ENCODE results near the gene LRPAP1.

Gene LRPAP1

GRCh38 chr4:3525532-3526430 lies 6.4 kb downstream of the LRPAP1 start:
- ChIA-PET POLR2A (no interaction called here), CTCF (interaction anchor here (0.6 to 1.1 kb wide), 2 partner anchors 11 to 649 kb away, joined by 3 read pairs; no protein-coding TSS in a partner anchor)
- Histone ChIP-seq H3K27me3 (replicated peaks in 2 of 5; ENCODE audit: control insufficient read depth in 4 of 5, insufficient read depth in 5 of 5, low read length in 4 of 5) (no peaks in the 10 kb centered on the region), H3K9me3 (ENCODE audit: control extremely low read depth in 1 of 5, control insufficient read depth in 4 of 5, insufficient read depth in 2 of 5, low read depth in 1 of 5, low read length in 4 of 5) (no peaks in the 10 kb centered on the region), H3K27ac (ENCODE audit: insufficient read depth in 1 of 2, low read depth in 1 of 2, low read length in 2 of 2, poor library complexity in 1 of 2, severe bottlenecking in 2 of 2) (no peak overlapping the region), H3K4me1 (ENCODE audit: control extremely low read depth in 1 of 4, control insufficient read depth in 4 of 4, insufficient read depth in 4 of 4, low read length in 3 of 4) (peaks cover 0 to 20% (median 5%) of the 10 kb centered on the region in 4 experiments), H3K4me3 (ENCODE audit: control insufficient read depth in 1 of 7, extremely low read depth in 1 of 7, insufficient read depth in 4 of 7, low read depth in 2 of 7, low read length in 6 of 7) (no peak overlapping the region), H3K36me3 (ENCODE audit: control insufficient read depth in 4 of 4, insufficient read depth in 4 of 4, low read length in 3 of 4) (peaks cover 6 to 78% (median 46%) of the 10 kb centered on the region in 4 experiments)
- DNase-seq, result no peak
- WGBS (ENCODE audit: insufficient coverage), result over 99% methylated on average over 21 of the region's 33 CpGs

GRCh38 chr4:3524920-3525319 lies 7.3 kb downstream of the LRPAP1 start:
- WGBS (ENCODE audit: insufficient coverage), result 92% methylated on average over 19 of the region's 19 CpGs
- peaks cover 0 to 11% (median 1%) of the 10 kb centered on the region in 4 experiments for H3K4me1 ChIP-seq (ENCODE audit: control extremely low read depth in 1 of 4, control insufficient read depth in 4 of 4, insufficient read depth in 4 of 4, low read length in 3 of 4)
- no peak overlapping the region for H3K4me3 ChIP-seq (ENCODE audit: control insufficient read depth in 1 of 7, extremely low read depth in 1 of 7, insufficient read depth in 4 of 7, low read depth in 2 of 7, low read length in 6 of 7)
- H3K9me3 ChIP-seq (ENCODE audit: control extremely low read depth in 1 of 5, control insufficient read depth in 4 of 5, insufficient read depth in 2 of 5, low read depth in 1 of 5, low read length in 4 of 5), result no peaks in the 10 kb centered on the region
- ChIA-PET CTCF (no interaction called here), POLR2A (no interaction called here)
- no peak overlapping the region for H3K27ac ChIP-seq (ENCODE audit: insufficient read depth in 1 of 2, low read depth in 1 of 2, low read length in 2 of 2, poor library complexity in 1 of 2, severe bottlenecking in 2 of 2)
- peaks cover 6 to 84% (median 54%) of the 10 kb centered on the region in 4 experiments for H3K36me3 ChIP-seq (ENCODE audit: control insufficient read depth in 4 of 4, insufficient read depth in 4 of 4, low read length in 3 of 4)
- no peaks in the 10 kb centered on the region for H3K27me3 ChIP-seq (replicated peaks in 2 of 5; ENCODE audit: control insufficient read depth in 4 of 5, insufficient read depth in 5 of 5, low read length in 4 of 5)
- no peak for DNase-seq

GRCh38 chr4:3524349-3524748 lies 7.9 kb downstream of the LRPAP1 start:
- WGBS (ENCODE audit: insufficient coverage), result 100% methylated on average over 6 of the region's 8 CpGs
- ChIA-PET CTCF (no interaction called here), POLR2A (interaction anchor here (0.5 kb wide), 1 partner anchor 807 kb away, joined by 3 read pairs; no protein-coding TSS in a partner anchor)
- Histone ChIP-seq H3K4me1 (ENCODE audit: control extremely low read depth in 1 of 4, control insufficient read depth in 4 of 4, insufficient read depth in 4 of 4, low read length in 3 of 4) (peaks cover 0 to 5% (median 1%) of the 10 kb centered on the region in 4 experiments), H3K27me3 (replicated peaks in 2 of 5; ENCODE audit: control insufficient read depth in 4 of 5, insufficient read depth in 5 of 5, low read length in 4 of 5) (no peaks in the 10 kb centered on the region), H3K36me3 (ENCODE audit: control insufficient read depth in 4 of 4, insufficient read depth in 4 of 4, low read length in 3 of 4) (peaks cover 6 to 84% (median 55%) of the 10 kb centered on the region in 4 experiments), H3K27ac (ENCODE audit: insufficient read depth in 1 of 2, low read depth in 1 of 2, low read length in 2 of 2, poor library complexity in 1 of 2, severe bottlenecking in 2 of 2) (no peak overlapping the region), H3K9me3 (ENCODE audit: control extremely low read depth in 1 of 5, control insufficient read depth in 4 of 5, insufficient read depth in 2 of 5, low read depth in 1 of 5, low read length in 4 of 5) (no peaks in the 10 kb centered on the region), H3K4me3 (ENCODE audit: control insufficient read depth in 1 of 7, extremely low read depth in 1 of 7, insufficient read depth in 4 of 7, low read depth in 2 of 7, low read length in 6 of 7) (no peak overlapping the region)
- DNase-seq, result no peak

- Histone ChIP-seq H3K4me1 (ENCODE audit: control extremely low read depth in 1 of 4, control insufficient read depth in 4 of 4, insufficient read depth in 4 of 4, low read length in 3 of 4) (peaks cover 0 to 3% (median 1%) of the 10 kb centered on the region in 4 experiments), H3K27me3 (replicated peaks in 2 of 5; ENCODE audit: control insufficient read depth in 4 of 5, insufficient read depth in 5 of 5, low read length in 4 of 5) (no peaks in the 10 kb centered on the region), H3K36me3 (ENCODE audit: control insufficient read depth in 4 of 4, insufficient read depth in 4 of 4, low read length in 3 of 4) (peaks cover 6 to 89% (median 56%) of the 10 kb centered on the region in 4 experiments), H3K9me3 (ENCODE audit: control extremely low read depth in 1 of 5, control insufficient read depth in 4 of 5, insufficient read depth in 2 of 5, low read depth in 1 of 5, low read length in 4 of 5) (no peaks in the 10 kb centered on the region), H3K27ac (ENCODE audit: insufficient read depth in 1 of 2, low read depth in 1 of 2, low read length in 2 of 2, poor library complexity in 1 of 2, severe bottlenecking in 2 of 2) (no peak overlapping the region), H3K4me3 (ENCODE audit: control insufficient read depth in 1 of 7, extremely low read depth in 1 of 7, insufficient read depth in 4 of 7, low read depth in 2 of 7, low read length in 6 of 7) (no peak overlapping the region)
- WGBS (ENCODE audit: insufficient coverage), result 96% methylated on average over 16 of the region's 24 CpGs
- POLR2A ChIA-PET, result interaction anchor here (0.5 kb wide), 1 partner anchor 807 kb away, joined by 3 read pairs; no protein-coding TSS in a partner anchor
- DNase-seq, result no peak
- CTCF ChIA-PET, result no interaction called here
These were observed 8.5 kb downstream of the LRPAP1 start for GRCh38 chr4:3523628-3524221.

GRCh38 chr4:3523146-3523627 lies 9.0 kb downstream of the LRPAP1 start:
- Histone ChIP-seq H3K9me3 (ENCODE audit: control extremely low read depth in 1 of 5, control insufficient read depth in 4 of 5, insufficient read depth in 2 of 5, low read depth in 1 of 5, low read length in 4 of 5) (no peaks in the 10 kb centered on the region), H3K4me3 (ENCODE audit: control insufficient read depth in 1 of 7, extremely low read depth in 1 of 7, insufficient read depth in 4 of 7, low read depth in 2 of 7, low read length in 6 of 7) (no peak overlapping the region), H3K4me1 (ENCODE audit: control extremely low read depth in 1 of 4, control insufficient read depth in 4 of 4, insufficient read depth in 4 of 4, low read length in 3 of 4) (peaks cover 0 to 3% (median 1%) of the 10 kb centered on the region in 4 experiments), H3K36me3 (ENCODE audit: control insufficient read depth in 4 of 4, insufficient read depth in 4 of 4, low read length in 3 of 4) (peaks cover 6 to 88% (median 55%) of the 10 kb centered on the region in 4 experiments), H3K27me3 (replicated peaks in 2 of 5; ENCODE audit: control insufficient read depth in 4 of 5, insufficient read depth in 5 of 5, low read length in 4 of 5) (no peaks in the 10 kb centered on the region), H3K27ac (ENCODE audit: insufficient read depth in 1 of 2, low read depth in 1 of 2, low read length in 2 of 2, poor library complexity in 1 of 2, severe bottlenecking in 2 of 2) (no peak overlapping the region)
- DNase-seq, result no peak
- CTCF ChIA-PET, result no interaction called here
- WGBS (ENCODE audit: insufficient coverage), result 86% methylated on average over 10 of the region's 10 CpGs
- POLR2A ChIA-PET, result no interaction called here

GRCh38 chr4:3522651-3523050 lies 9.6 kb downstream of the LRPAP1 start:
- no peak for DNase-seq
- CTCF ChIA-PET, result no interaction called here
- POLR2A ChIA-PET, result no interaction called here
- no peak overlapping the region for H3K27ac ChIP-seq (ENCODE audit: insufficient read depth in 1 of 2, low read depth in 1 of 2, low read length in 2 of 2, poor library complexity in 1 of 2, severe bottlenecking in 2 of 2)
- H3K27me3 ChIP-seq (replicated peaks in 2 of 5; ENCODE audit: control insufficient read depth in 4 of 5, insufficient read depth in 5 of 5, low read length in 4 of 5), result no peaks in the 10 kb centered on the region
- H3K4me1 ChIP-seq (ENCODE audit: control extremely low read depth in 1 of 4, control insufficient read depth in 4 of 4, insufficient read depth in 4 of 4, low read length in 3 of 4), result peaks cover 0 to 2% (median under 1%) of the 10 kb centered on the region in 4 experiments
- H3K36me3 ChIP-seq (ENCODE audit: control insufficient read depth in 4 of 4, insufficient read depth in 4 of 4, low read length in 3 of 4), result peaks cover 6 to 88% (median 57%) of the 10 kb centered on the region in 4 experiments
- 98% methylated on average over 11 of the region's 19 CpGs for WGBS (ENCODE audit: insufficient coverage)
- H3K9me3 ChIP-seq (ENCODE audit: control extremely low read depth in 1 of 5, control insufficient read depth in 4 of 5, insufficient read depth in 2 of 5, low read depth in 1 of 5, low read length in 4 of 5), result no peaks in the 10 kb centered on the region
- H3K4me3 ChIP-seq (ENCODE audit: control insufficient read depth in 1 of 7, extremely low read depth in 1 of 7, insufficient read depth in 4 of 7, low read depth in 2 of 7, low read length in 6 of 7), result no peak overlapping the region

GRCh38 chr4:3522326-3522640 lies 9.9 kb downstream of the LRPAP1 start:
- 100% methylated on average over 4 of the region's 15 CpGs for WGBS (ENCODE audit: insufficient coverage)
- ChIA-PET POLR2A (no interaction called here), CTCF (no interaction called here)
- Histone ChIP-seq H3K27ac (ENCODE audit: insufficient read depth in 1 of 2, low read depth in 1 of 2, low read length in 2 of 2, poor library complexity in 1 of 2, severe bottlenecking in 2 of 2) (no peak overlapping the region), H3K27me3 (replicated peaks in 2 of 5; ENCODE audit: control insufficient read depth in 4 of 5, insufficient read depth in 5 of 5, low read length in 4 of 5) (no peaks in the 10 kb centered on the region), H3K36me3 (ENCODE audit: control insufficient read depth in 4 of 4, insufficient read depth in 4 of 4, low read length in 3 of 4) (peaks cover 7 to 88% (median 59%) of the 10 kb centered on the region in 4 experiments), H3K9me3 (ENCODE audit: control extremely low read depth in 1 of 5, control insufficient read depth in 4 of 5, insufficient read depth in 2 of 5, low read depth in 1 of 5, low read length in 4 of 5) (no peaks in the 10 kb centered on the region), H3K4me1 (ENCODE audit: control extremely low read depth in 1 of 4, control insufficient read depth in 4 of 4, insufficient read depth in 4 of 4, low read length in 3 of 4) (no peaks in the 10 kb centered on the region), H3K4me3 (ENCODE audit: control insufficient read depth in 1 of 7, extremely low read depth in 1 of 7, insufficient read depth in 4 of 7, low read depth in 2 of 7, low read length in 6 of 7) (no peak overlapping the region)
- no peak for DNase-seq

Measured in common myeloid progenitor, CD34-positive (primary cell).